H1 (cell line): ENCODE data around the gene UNC13C. TPM values are rescaled to one million over a fixed set of nuclear protein-coding genes. Genes with fewer than 3 reads are reported as not detected.

ENCODE experiments used
- ATF3 ChIP-seq: IDR thresholded peaks from 2 replicates; pipeline ENCODE4 v1.6.1; 2011; ENCODE audit warnings: low read depth, mild to moderate bottlenecking, low read length; ENCODE audit not compliant: insufficient read depth
- CBX8 ChIP-seq: fragments of 300-800, 300-1000 bp; sonication (generic); IDR thresholded peaks from 2 replicates; pipeline ENCODE4 v1.7.1; 2016; ENCODE audit warnings: low read depth, low read length, borderline replicate concordance
- JUND ChIP-seq: IDR thresholded peaks from 2 replicates; pipeline ENCODE4 v1.6.1; 2011; ENCODE audit warnings: mild to moderate bottlenecking, improper control_type of control experiment, low read length
- KDM4A ChIP-seq: IDR thresholded peaks from one replicate; pipeline ENCODE4 v1.7.1; 2012; ENCODE audit warnings: low read depth, mild to moderate bottlenecking, moderate library complexity, low read length, inconsistent platforms; ENCODE audit not compliant: severe bottlenecking
- NANOG ChIP-seq: IDR thresholded peaks from 2 replicates; pipeline ENCODE4 v1.6.1; 2011; ENCODE audit warnings: low read length, low read depth, mild to moderate bottlenecking, inconsistent platforms; ENCODE audit not compliant: insufficient read depth, poor library complexity, severe bottlenecking
- SP4 ChIP-seq: IDR thresholded peaks from 2 replicates; pipeline ENCODE4 v1.6.1; 2012; ENCODE audit warnings: low read length, inconsistent platforms
- TAF1 ChIP-seq: IDR thresholded peaks from 2 replicates; pipeline ENCODE4 v1.6.1; 2011; ENCODE audit warnings: mild to moderate bottlenecking, low read depth, low read length
- polyA plus RNA-seq, 7 experiments: library from polyadenylated mRNA; depleted of rRNA in 3 of 7; stranded (reverse) in 5 of 7; unstranded in 2 of 7; fragments of >200 nt in 5 of 7; fragments of 200-250 nt in 2 of 7; gene quantifications; 1 replicate in 5 of 7; 2 replicates in 1 of 7; 4 replicates in 1 of 7; pipeline versions ENCODE4 v1.2.1 to v1.2.3, GENCODE V29; 2011 to 2013; ENCODE audit warnings: missing spikeins in 2 of 7, mixed read lengths in 2 of 7
- total RNA-seq: library from RNA; stranded (reverse); fragmentation: NEBNext Ultra II Directional; extraction: Animal tissue kit (Norgen Biotek cat#: 25700); gene quantifications from 2 replicates; pipeline ENCODE4 v1.2.1, GENCODE V29; 2021
- TF ChIP-seq, protein P1 (sequence below): IDR thresholded peaks from 2 replicates; pipeline ENCODE4 v1.6.1; 2012; ENCODE audit warnings: inconsistent platforms

The UNC13C gene
- total and polyA plus RNA-seq, 2 of the 8 experiments (the other 6 are each of a cell fraction or from before 2014, with no cell fraction given), result 0.02 to 0.13 TPM

DNA sequence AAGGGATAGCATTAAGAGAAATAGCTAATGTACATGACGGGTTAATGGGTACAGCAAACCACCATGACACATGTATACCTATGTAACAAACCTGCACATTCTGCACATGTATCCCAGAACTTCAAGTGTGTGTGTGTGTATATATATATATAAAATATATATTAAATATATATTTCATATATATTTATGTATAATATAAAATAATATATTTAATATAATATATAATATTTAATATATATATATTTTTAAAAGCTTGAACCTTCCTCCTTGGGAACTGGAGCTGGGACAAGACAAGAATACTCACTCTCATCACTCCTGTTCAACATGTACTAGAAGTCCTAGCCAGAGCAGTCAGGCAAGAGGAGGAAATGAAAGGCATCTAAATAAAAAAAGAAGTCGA, 149.3 kb downstream of the UNC13C start (continued):
- TF ChIP-seq, protein P1, sequence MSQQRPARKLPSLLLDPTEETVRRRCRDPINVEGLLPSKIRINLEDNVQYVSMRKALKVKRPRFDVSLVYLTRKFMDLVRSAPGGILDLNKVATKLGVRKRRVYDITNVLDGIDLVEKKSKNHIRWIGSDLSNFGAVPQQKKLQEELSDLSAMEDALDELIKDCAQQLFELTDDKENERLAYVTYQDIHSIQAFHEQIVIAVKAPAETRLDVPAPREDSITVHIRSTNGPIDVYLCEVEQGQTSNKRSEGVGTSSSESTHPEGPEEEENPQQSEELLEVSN, result no peak
- TF ChIP-seq NANOG (no peak), KDM4A (no peak), TAF1 (no peak), ATF3 (no peak), SP4 (no peak), CBX8 (no peak), JUND (no peak)
